Lung (tissue), 12 donors: Measurements from ENCODE around the gene RER1. TPM values are rescaled to one million over a fixed set of nuclear protein-coding genes. Genes with fewer than 3 reads are reported as not detected.
A peak's percentile ranks its signal among the peaks of the same experiment; 100 is the strongest.

ENCODE experiments used
- ATAC-seq: fragments of 200-7000 bp; cut with Tn5 transposase; one replicate; pipeline ENCODE4 v1.9.1; 2020; ENCODE audit warnings: moderate number of reproducible peaks; ENCODE audit not compliant: insufficient read depth, low FRiP score
- DNase-seq, 3 donors: peaks; one replicate each; pipeline ENCODE4 v3.0.0-alpha.2; 2013 to 2017
- H3K27ac ChIP-seq, 2 donors: one replicate each; pipeline ENCODE4 v1.5.1; 2013; ENCODE audit warnings: mild to moderate bottlenecking in 2 of 2, moderate library complexity in 2 of 2, control low read depth in 1 of 2, inconsistent platforms in 1 of 2, low read depth in 1 of 2, low read length in 1 of 2
- H3K27me3 ChIP-seq, 3 donors: one replicate each; pipeline ENCODE4 v1.5.1; 2013; ENCODE audit warnings: low read length in 2 of 3; ENCODE audit not compliant: control insufficient read depth in 3 of 3, insufficient read depth in 3 of 3
- H3K36me3 ChIP-seq, 4 donors: one replicate each; pipeline ENCODE4 v1.5.1; 2013; ENCODE audit warnings: low read length in 4 of 4, mild to moderate bottlenecking in 1 of 4, moderate library complexity in 1 of 4; ENCODE audit not compliant: control insufficient read depth in 4 of 4, insufficient read depth in 4 of 4
- H3K4me1 ChIP-seq, 5 donors: one replicate each; pipeline ENCODE4 v1.5.1; 2013; ENCODE audit warnings: low read length in 5 of 5, mild to moderate bottlenecking in 2 of 5, moderate library complexity in 1 of 5; ENCODE audit not compliant: control insufficient read depth in 5 of 5, insufficient read depth in 5 of 5
- H3K4me3 ChIP-seq: one replicate; pipeline ENCODE4 v1.5.1; 2013; ENCODE audit warnings: mild to moderate bottlenecking, control low read depth, moderate library complexity
- H3K9ac ChIP-seq, 2 donors: one replicate each; pipeline ENCODE4 v1.5.1; 2013; ENCODE audit warnings: low read length in 2 of 2, control low read depth in 1 of 2; ENCODE audit not compliant: insufficient read depth in 1 of 2
- H3K9me3 ChIP-seq, 4 donors: one replicate each; pipeline ENCODE4 v1.5.1; 2013; ENCODE audit warnings: low read length in 3 of 4, mild to moderate bottlenecking in 1 of 4, moderate library complexity in 1 of 4; ENCODE audit not compliant: control insufficient read depth in 4 of 4, insufficient read depth in 3 of 4
- CTCF ChIP-seq: IDR thresholded peaks from 2 replicates; pipeline ENCODE4 v1.5.1; 2012; ENCODE audit warnings: mild to moderate bottlenecking; ENCODE audit errors: control extremely low read depth, extremely low read depth
- WGBS, 2 donors: extraction: QIAGEN DNeasy Blood & Tissue Kit; methylation state at CpG; one replicate each; pipeline ENCODE4 v1.1.7; 2013; 5-methylcytosine and 5-hydroxymethylcytosine counted together
- polyA plus RNA-seq, 2 donors: library from polyadenylated mRNA; stranded (reverse); fragments of 200-250 nt; gene quantifications; one replicate each; pipeline ENCODE4 v1.2.1, GENCODE V29; 2013
- total RNA-seq, 2 donors: library from RNA; depleted of rRNA in 1 of 2; stranded (reverse); fragments of >200 nt in 1 of 2; gene quantifications; one replicate each; pipeline ENCODE4 v1.2.1, GENCODE V29; 2014 to 2021
- donor health status: control.
- donor health status: control.
- donor health status: Bipolar disorder and iron deficiency.
- donor health status: healthy.
- donor health status: DM: yes; HTN: yes; CAD: no.

Gene RER1
- total and polyA plus RNA-seq, 4 donors: 71.7 to 134 (median 87.9) TPM

GRCh38 chr1:2345297-2346075 lies 46.2 kb upstream of the RER1 start:
- Histone ChIP-seq H3K9me3 (peaks cover 0 to 5% (median 0%) of the 10 kb centered on the region in 4 donors), H3K36me3 (no peaks in the 10 kb centered on the region), H3K27me3 (no peaks in the 10 kb centered on the region), H3K4me1 (peaks cover 0 to 4% (median 0%) of the 10 kb centered on the region in 5 donors), H3K4me3 (no peak overlapping the region), H3K27ac (no peak overlapping the region), H3K9ac (no peak overlapping the region)
- no peak for TF ChIP-seq CTCF
- DNase-seq (peak in 1 of 3 donors; percentile 12), ATAC-seq (no peak)
- 88 to 89% methylated on average over 23 to 24 of the region's 24 CpGs for WGBS, 2 donors

DNA sequence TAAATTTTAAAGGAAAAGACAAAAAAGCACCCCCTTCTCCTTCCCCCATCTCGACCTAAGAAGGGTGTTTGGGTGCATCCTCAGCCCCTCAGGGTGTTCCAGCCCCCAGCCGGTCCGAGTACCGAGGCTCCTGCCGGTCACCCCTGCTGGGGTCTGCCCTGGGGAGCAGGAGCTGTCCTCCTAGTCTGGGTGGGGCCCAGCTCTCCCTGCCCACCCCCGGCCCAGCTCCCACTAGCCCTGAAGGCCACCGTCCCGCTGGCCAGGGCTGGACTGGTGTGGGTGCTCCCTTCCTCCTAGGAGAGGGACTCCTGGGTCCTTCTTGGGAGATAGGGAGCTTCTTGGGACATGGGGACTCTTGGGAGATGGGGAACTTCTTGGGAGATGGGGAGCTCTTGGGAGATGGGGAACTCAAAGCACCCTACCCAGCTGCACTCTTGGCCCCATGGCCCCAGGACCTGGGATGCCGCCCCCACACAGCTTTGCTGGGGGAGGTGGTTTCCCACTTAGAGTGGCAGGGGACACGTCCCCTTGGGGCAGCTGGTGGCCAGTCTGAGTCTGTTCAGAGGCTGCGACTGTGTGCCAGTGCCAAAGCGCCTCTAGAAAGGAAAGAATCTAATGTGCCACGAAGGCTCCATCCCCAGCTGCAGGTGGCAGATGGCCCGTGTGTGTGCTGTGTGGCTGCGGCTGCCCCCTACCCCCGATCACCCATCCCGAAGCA lies 44.8 kb upstream of the RER1 start:
- no peak overlapping the region for H3K9ac ChIP-seq
- no peak for DNase-seq
- no peak overlapping the region for H3K27ac ChIP-seq
- H3K4me1 ChIP-seq: peaks cover 0 to 4% (median 0%) of the 10 kb centered on the region in 5 donors
- H3K9me3 ChIP-seq: peaks cover 0 to 5% (median 0%) of the 10 kb centered on the region in 4 donors
- ATAC-seq: no peak
- H3K4me3 ChIP-seq: no peak overlapping the region
- 83 to 92% methylated on average over 17 of the region's 17 CpGs for WGBS, 2 donors
- H3K27me3 ChIP-seq: no peaks in the 10 kb centered on the region
- no peak for TF ChIP-seq CTCF
- H3K36me3 ChIP-seq: no peaks in the 10 kb centered on the region

DNA sequence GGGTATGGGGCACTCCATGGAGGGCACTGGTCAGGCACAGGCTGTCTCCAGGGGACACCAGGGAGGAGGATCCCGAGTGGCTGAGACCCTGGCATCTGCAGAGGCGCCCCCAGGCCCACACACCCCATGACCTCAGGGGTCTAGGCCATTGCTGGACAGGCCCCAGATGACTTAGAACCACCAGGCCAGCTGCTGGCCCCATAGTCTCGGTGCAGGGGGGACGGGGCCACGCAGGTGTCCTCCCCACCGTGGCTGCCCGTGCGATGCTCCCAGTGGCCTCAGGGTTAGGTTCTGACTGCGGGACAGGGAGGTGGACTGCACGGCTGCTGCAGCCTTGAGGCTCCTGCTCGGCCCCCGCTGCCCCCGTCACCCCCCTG lies 44.2 kb upstream of the RER1 start:
- Histone ChIP-seq H3K4me3 (no peak overlapping the region), H3K9me3 (peaks cover 0 to 5% (median 0%) of the 10 kb centered on the region in 4 donors), H3K4me1 (peaks cover 0 to 4% (median 0%) of the 10 kb centered on the region in 5 donors), H3K36me3 (no peaks in the 10 kb centered on the region), H3K27ac (no peak overlapping the region), H3K9ac (no peak overlapping the region), H3K27me3 (no peaks in the 10 kb centered on the region)
- WGBS, 2 donors: 80 to 89% methylated on average over 13 of the region's 13 CpGs
- DNase-seq: no peak
- no peak for TF ChIP-seq CTCF
- no peak for ATAC-seq
